HCT116 (cell line): ENCODE data around the gene IL11RA. TPM values are rescaled to one million over a fixed set of nuclear protein-coding genes. Genes with fewer than 3 reads are reported as not detected.

ENCODE experiments used
- ATAC-seq: fragments of 200-7000 bp; cut with Tn5 transposase; 2 replicates; pipeline ENCODE4 v1.9.1; 2020; ENCODE audit warnings: mild to moderate bottlenecking, moderate library complexity
- BruUV-seq: library from RNA; stranded (reverse); fragments of 400-500 nt; replicated peaks from 2 replicates; lab custom pipeline; 2021; lab: Mats Ljungman, UMichigan
- CTCF ChIA-PET: fragments of 300-600 bp; sonication (Branson Sonifier 250); formaldehyde crosslinking; loops from one replicate; lab custom pipeline; 2021; ENCODE audit warnings: antibody characterized with exemption; lab: Charles Lee
- POLR2A ChIA-PET: fragments of 300-600, 350-600 bp; sonication (Branson Sonifier 250); formaldehyde crosslinking; loops from one replicate; lab custom pipeline; 2021; ENCODE audit warnings: antibody characterized with exemption; lab: Charles Lee
- RAD21 ChIA-PET, 2 experiments: fragments of 300-600 bp; sonication (Branson Sonifier 250); formaldehyde crosslinking; loops; one replicate each; lab custom pipeline; 2023; ENCODE audit warnings: low total read pairs in 2 of 2; ENCODE audit not compliant: uncharacterized antibody in 2 of 2, unreplicated experiment in 2 of 2, low non-redundant PET in 1 of 2; lab: Charles Lee
- DNase-seq: peaks from one replicate; pipeline ENCODE4 v3.0.0-alpha.2; 2010; ENCODE audit warnings: low read depth, low spot score
- H2AFZ ChIP-seq: fragments of 200-600 bp; shearing (Covaris generic), sonication (generic); 2 replicates; pipeline ENCODE4 v1.6.1; 2017; ENCODE audit warnings: low read depth, mixed run types, mixed read lengths, antibody characterized with exemption, low read length; ENCODE audit not compliant: poor library complexity, severe bottlenecking
- H3K27ac ChIP-seq: 2 replicates; pipeline ENCODE4 v1.5.1; 2012; ENCODE audit warnings: low read depth, low read length
- H3K27me3 ChIP-seq: fragments of 200-600 bp; sonication (generic); 2 replicates; pipeline ENCODE4 v1.6.1; 2016; ENCODE audit warnings: mixed run types, low read length, mixed read lengths; ENCODE audit not compliant: insufficient read depth
- H3K36me3 ChIP-seq, 2 experiments: fragments of 200-500 bp in 1 of 2; fragments of 200-600 bp in 1 of 2; sonication (Bioruptor generic) in 1 of 2; sonication (generic) in 1 of 2; 2 replicates each; pipeline versions ENCODE4 v1.5.1 to v1.6.1; 2014 to 2016; ENCODE audit warnings: low read length in 2 of 2, inconsistent platforms in 1 of 2, mixed read lengths in 1 of 2, mixed run types in 1 of 2; ENCODE audit not compliant: insufficient read depth in 2 of 2, control insufficient read depth in 1 of 2
- H3K4me1 ChIP-seq, 2 experiments: fragments of 200-600 bp in 1 of 2; sonication (generic) in 1 of 2; 2 replicates each; pipeline versions ENCODE4 v1.5.1 to v1.6.1; 2012 to 2017; ENCODE audit warnings: low read length in 2 of 2, inconsistent platforms in 1 of 2, mild to moderate bottlenecking in 1 of 2, mixed read lengths in 1 of 2, mixed run types in 1 of 2, moderate library complexity in 1 of 2; ENCODE audit not compliant: insufficient read depth in 2 of 2, control insufficient read depth in 1 of 2
- H3K4me2 ChIP-seq: fragments of 200-600 bp; sonication (generic); 2 replicates; pipeline ENCODE4 v1.6.1; 2017; ENCODE audit warnings: mixed run types, low read length, mixed read lengths
- H3K4me3 ChIP-seq, 2 experiments: fragments of 200-600 bp in 1 of 2; sonication (generic) in 1 of 2; replicated peaks in 1 of 2; 2 replicates each; pipeline ENCODE4 v1.5.1; 2011 to 2016; ENCODE audit warnings: low read length in 2 of 2, control low read depth in 1 of 2, low read depth in 1 of 2, mild to moderate bottlenecking in 1 of 2, mixed read lengths in 1 of 2, mixed run types in 1 of 2
- H3K79me2 ChIP-seq: fragments of 200-600 bp; sonication (generic); 2 replicates; pipeline ENCODE4 v1.6.1; 2017; ENCODE audit warnings: mild to moderate bottlenecking, mixed run types, low read length, moderate library complexity, mixed read lengths; ENCODE audit not compliant: insufficient read depth
- H3K9ac ChIP-seq: fragments of 200-600 bp; sonication (generic); 2 replicates; pipeline ENCODE4 v1.6.1; 2016; ENCODE audit warnings: low read length, mixed read lengths
- H3K9me2 ChIP-seq: fragments of 200-600 bp; sonication (generic), shearing (Covaris generic); 2 replicates; pipeline ENCODE4 v1.6.1; 2017; ENCODE audit warnings: mixed run types, mild to moderate bottlenecking, moderate library complexity; ENCODE audit not compliant: insufficient read depth
- H3K9me3 ChIP-seq, 2 experiments: fragments of 200-500 bp in 1 of 2; fragments of 200-600 bp in 1 of 2; sonication (Bioruptor generic) in 1 of 2; sonication (generic) in 1 of 2; 2 replicates each; pipeline ENCODE4 v1.6.1; 2014 to 2017; ENCODE audit warnings: low read length in 2 of 2, mixed read lengths in 2 of 2, inconsistent platforms in 1 of 2, low read depth in 1 of 2, mild to moderate bottlenecking in 1 of 2, mixed run types in 1 of 2, moderate library complexity in 1 of 2; ENCODE audit not compliant: control insufficient read depth in 1 of 2, insufficient read depth in 1 of 2
- H4K20me1 ChIP-seq: fragments of 200-600 bp; sonication (generic), shearing (Covaris generic); 2 replicates; pipeline ENCODE4 v1.6.1; 2017; ENCODE audit warnings: mixed run types, mild to moderate bottlenecking, moderate library complexity; ENCODE audit not compliant: insufficient read depth
- ATF3 ChIP-seq: IDR thresholded peaks from 2 replicates; pipeline ENCODE4 v1.6.1; 2012
- EGR1 ChIP-seq: IDR thresholded peaks from 2 replicates; pipeline ENCODE4 v1.6.1; 2012; ENCODE audit warnings: low read depth
- EZH2 ChIP-seq: fragments of 200-600 bp; sonication (generic); IDR thresholded peaks from 2 replicates; pipeline ENCODE4 v1.6.1; 2017; ENCODE audit warnings: antibody characterized with exemption, mixed run types
- EZH2phosphoT487 ChIP-seq: fragments of 200-600 bp; IDR thresholded peaks from 2 replicates; pipeline ENCODE4 v1.6.1; 2018; ENCODE audit warnings: antibody characterized with exemption, borderline replicate concordance
- FOSL1 ChIP-seq: IDR thresholded peaks from 2 replicates; pipeline ENCODE4 v1.6.1; 2012; ENCODE audit warnings: low read depth
- JUND ChIP-seq: IDR thresholded peaks from 2 replicates; pipeline ENCODE4 v1.6.1; 2012
- MAX ChIP-seq: IDR thresholded peaks from 2 replicates; pipeline ENCODE4 v1.6.1; 2012
- POLR2A ChIP-seq: IDR thresholded peaks from 2 replicates; pipeline ENCODE4 v1.7.0; 2011; ENCODE audit warnings: borderline replicate concordance; ENCODE audit not compliant: insufficient read depth, insufficient read length; ENCODE audit errors: extremely low read depth
- POLR2AphosphoS5 ChIP-seq: IDR thresholded peaks from 2 replicates; pipeline ENCODE4 v1.6.1; 2011; ENCODE audit warnings: mild to moderate bottlenecking, low read depth, low read length, moderate library complexity
- RAD21 ChIP-seq: IDR thresholded peaks from 2 replicates; pipeline ENCODE4 v1.6.1; 2012; ENCODE audit warnings: low read depth, mild to moderate bottlenecking
- SP1 ChIP-seq: IDR thresholded peaks from 2 replicates; pipeline ENCODE4 v1.6.1; 2012; ENCODE audit warnings: low read depth
- SRF ChIP-seq: IDR thresholded peaks from 2 replicates; pipeline ENCODE4 v1.6.1; 2012; ENCODE audit warnings: low read depth
- YY1 ChIP-seq: IDR thresholded peaks from 2 replicates; pipeline ENCODE4 v1.6.1; 2011; ENCODE audit warnings: low read length, low read depth, moderate library complexity, mild to moderate bottlenecking; ENCODE audit not compliant: insufficient replicate concordance; ENCODE audit errors: extremely low read depth
- ZFX ChIP-seq: fragments of 450-650 bp; IDR thresholded peaks from 2 replicates; pipeline ENCODE4 v1.6.1; 2017
- ZNF274 ChIP-seq: fragments of 200-500 bp; sonication (Bioruptor generic); IDR thresholded peaks from 2 replicates; pipeline ENCODE4 v1.6.1; 2014; ENCODE audit warnings: mild to moderate bottlenecking, low read depth, low read length, inconsistent platforms
- intact Hi-C: fragments of 100-400 bp; cut with micrococcal nuclease; formaldehyde crosslinking; loops from 2 replicates; pipeline ENCODE4 v1.10.0; 2022
- total RNA-seq: library from RNA; stranded (reverse); gene quantifications from one replicate; pipeline ENCODE4 v1.2.1, GENCODE V29; 2021; ENCODE audit not compliant: unreplicated experiment

The IL11RA gene
- total RNA-seq, 1 experiment from 2014 or later, result 10.6 TPM

GRCh38 chr9:34686231-34686630, 34.2 kb downstream of the IL11RA start:
- TF ChIP-seq EGR1 (no peak), JUND (no peak), SP1 (no peak), POLR2A (no peak), ATF3 (no peak), EZH2 (no peak), POLR2AphosphoS5 (no peak), YY1 (no peak), MAX (no peak), RAD21 (no peak), ZNF274 (no peak), ZFX (no peak)
- Histone ChIP-seq H3K4me3 (no peak overlapping the region), H3K27ac (no peak overlapping the region), H2AFZ (no peak overlapping the region), H3K4me1 (no peaks in the 10 kb centered on the region), H3K79me2 (no peaks in the 10 kb centered on the region), H4K20me1 (no peaks in the 10 kb centered on the region), H3K9me2 (no peaks in the 10 kb centered on the region), H3K36me3 (no peaks in the 10 kb centered on the region), H3K9me3 (no peaks in the 10 kb centered on the region), H3K4me2 (no peak overlapping the region), H3K27me3 (no peaks in the 10 kb centered on the region), H3K9ac (no peak overlapping the region)
- DNase-seq, result no peak
- intact Hi-C loops, result no loop called here
- no TSS peak for BruUV-seq
- CTCF ChIA-PET, result interaction anchor here (2.9 kb wide), 1 partner anchor 16 kb away, joined by 7 read pairs; no protein-coding TSS in a partner anchor
- POLR2A ChIA-PET, result no interaction called here
- RAD21 ChIA-PET, result no interaction called here
- no peak for ATAC-seq

GRCh38 chr9:34686732-34687131, 34.7 kb downstream of the IL11RA start:
- H3K79me2 ChIP-seq, result no peaks in the 10 kb centered on the region
- DNase-seq (no peak), ATAC-seq (no peak)
- H3K9me3 ChIP-seq, result no peaks in the 10 kb centered on the region
- ChIA-PET POLR2A (no interaction called here), CTCF (interaction anchor here (2.9 kb wide), 1 partner anchor 16 kb away, joined by 7 read pairs; no protein-coding TSS in a partner anchor), RAD21 (no interaction called here)
- TF ChIP-seq ATF3 (no peak), ZNF274 (no peak), POLR2A (no peak), EZH2 (no peak), EGR1 (no peak), FOSL1 (no peak), SRF (no peak), EZH2phosphoT487 (no peak)
- no peaks in the 10 kb centered on the region for H3K9me2 ChIP-seq
- H2AFZ ChIP-seq, result no peak overlapping the region
- no peaks in the 10 kb centered on the region for H3K27me3 ChIP-seq
- intact Hi-C loops, result no loop called here
- no TSS peak for BruUV-seq
- H3K9ac ChIP-seq, result no peak overlapping the region
- H3K36me3 ChIP-seq, result no peaks in the 10 kb centered on the region
- H3K4me1 ChIP-seq, result no peaks in the 10 kb centered on the region
- H3K4me3 ChIP-seq, result no peak overlapping the region
- no peak overlapping the region for H3K27ac ChIP-seq
- H3K4me2 ChIP-seq, result no peak overlapping the region
- H4K20me1 ChIP-seq, result no peaks in the 10 kb centered on the region
